Measurements from ENCODE around the gene POC1B.

GRCh38 chr12:89393551-89394121, 132.2 kb downstream of the POC1B start:
- TF ChIP-seq POLR2A (IDR thresholded peaks at IDR 0.05), result no peak
- TF ChIP-seq, protein P1, sequence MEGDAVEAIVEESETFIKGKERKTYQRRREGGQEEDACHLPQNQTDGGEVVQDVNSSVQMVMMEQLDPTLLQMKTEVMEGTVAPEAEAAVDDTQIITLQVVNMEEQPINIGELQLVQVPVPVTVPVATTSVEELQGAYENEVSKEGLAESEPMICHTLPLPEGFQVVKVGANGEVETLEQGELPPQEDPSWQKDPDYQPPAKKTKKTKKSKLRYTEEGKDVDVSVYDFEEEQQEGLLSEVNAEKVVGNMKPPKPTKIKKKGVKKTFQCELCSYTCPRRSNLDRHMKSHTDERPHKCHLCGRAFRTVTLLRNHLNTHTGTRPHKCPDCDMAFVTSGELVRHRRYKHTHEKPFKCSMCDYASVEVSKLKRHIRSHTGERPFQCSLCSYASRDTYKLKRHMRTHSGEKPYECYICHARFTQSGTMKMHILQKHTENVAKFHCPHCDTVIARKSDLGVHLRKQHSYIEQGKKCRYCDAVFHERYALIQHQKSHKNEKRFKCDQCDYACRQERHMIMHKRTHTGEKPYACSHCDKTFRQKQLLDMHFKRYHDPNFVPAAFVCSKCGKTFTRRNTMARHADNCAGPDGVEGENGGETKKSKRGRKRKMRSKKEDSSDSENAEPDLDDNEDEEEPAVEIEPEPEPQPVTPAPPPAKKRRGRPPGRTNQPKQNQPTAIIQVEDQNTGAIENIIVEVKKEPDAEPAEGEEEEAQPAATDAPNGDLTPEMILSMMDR (IDR thresholded peaks at IDR 0.05), result no peak
